PC-3 (cell line): Measurements from ENCODE around the gene RCBTB2. TPM values are rescaled to one million over a fixed set of nuclear protein-coding genes. Genes with fewer than 3 reads are reported as not detected.

Experiments used
- ATAC-seq: fragments of 200-7000 bp; cut with Tn5 transposase; 2 replicates; pipeline ENCODE4 v1.9.1; 2020; ENCODE audit warnings: mild to moderate bottlenecking, moderate library complexity
- BruUV-seq: library from RNA; stranded (reverse); fragments of 400-500 nt; replicated peaks from 2 replicates; lab custom pipeline; 2021; lab: Mats Ljungman, UMichigan
- CTCF ChIA-PET: fragments of 300-600 bp; sonication (Branson Sonifier 250); formaldehyde crosslinking; loops from one replicate; lab custom pipeline; 2022; ENCODE audit warnings: antibody characterized with exemption; lab: Charles Lee
- POLR2A ChIA-PET: fragments of 300-600 bp; sonication (Branson Sonifier 250); formaldehyde crosslinking; loops from one replicate; lab custom pipeline; 2022; ENCODE audit warnings: antibody characterized with exemption; ENCODE audit not compliant: unreplicated experiment; lab: Charles Lee
- DNase-seq: peaks from one replicate; pipeline ENCODE4 v3.0.0-alpha.2; 2015
- H2AFZ ChIP-seq: fragments of 300-600 bp; sonication (generic); 2 replicates; pipeline ENCODE4 v1.6.0; 2016; ENCODE audit warnings: antibody characterized with exemption, low read length
- H3F3A ChIP-seq: fragments of 300-600 bp; sonication (generic); one replicate; pipeline ENCODE4 v1.6.0; 2017; ENCODE audit warnings: antibody characterized with exemption, low read length, control low read depth, mild to moderate bottlenecking; ENCODE audit not compliant: unreplicated experiment
- H3K27ac ChIP-seq: fragments of 300-600 bp; sonication (generic); 2 replicates; pipeline ENCODE4 v1.5.1; 2016; ENCODE audit warnings: mild to moderate bottlenecking, low read length
- H3K27me3 ChIP-seq: fragments of 300-600 bp; sonication (generic); 2 replicates; pipeline ENCODE4 v1.6.1; 2016; ENCODE audit warnings: low read length, mixed read lengths
- H3K36me3 ChIP-seq: fragments of 300-600 bp; sonication (generic); 2 replicates; pipeline ENCODE4 v1.6.1; 2016; ENCODE audit warnings: low read depth, mixed run types, low read length, mixed read lengths
- H3K4me1 ChIP-seq: fragments of 300-600 bp; sonication (generic); 2 replicates; pipeline ENCODE4 v1.5.1; 2016; ENCODE audit warnings: low read length; ENCODE audit not compliant: insufficient read depth
- H3K4me2 ChIP-seq: fragments of 300-600 bp; sonication (generic); 2 replicates; pipeline ENCODE4 v1.6.0; 2016; ENCODE audit warnings: low read length
- H3K4me3 ChIP-seq: fragments of 300-600 bp; sonication (generic); 2 replicates; pipeline ENCODE4 v1.5.1; 2016; ENCODE audit warnings: mild to moderate bottlenecking, low read length, mixed read lengths
- H3K79me2 ChIP-seq: fragments of 300-600 bp; sonication (generic); 2 replicates; pipeline ENCODE4 v1.6.1; 2017; ENCODE audit warnings: low read length, mixed read lengths
- H3K9ac ChIP-seq: fragments of 300-600 bp; sonication (generic); 2 replicates; pipeline ENCODE4 v1.6.0; 2016; ENCODE audit warnings: mild to moderate bottlenecking, low read length
- H3K9me2 ChIP-seq: fragments of 300-600 bp; sonication (generic); replicated peaks from 2 replicates; pipeline ENCODE4 v1.6.1; 2016; ENCODE audit warnings: mixed run types, low read length, mixed read lengths
- H3K9me3 ChIP-seq: fragments of 300-600 bp; sonication (generic); 2 replicates; pipeline ENCODE4 v1.6.1; 2016; ENCODE audit warnings: low read length, mixed read lengths
- H4K20me1 ChIP-seq: fragments of 300-600 bp; sonication (generic); 2 replicates; pipeline ENCODE4 v1.6.1; 2016; ENCODE audit warnings: low read length, mixed read lengths
- CTCF ChIP-seq: fragments of 300-600 bp; sonication (generic); conservative IDR thresholded peaks from 2 replicates; pipeline ENCODE4 v1.5.1; 2017; ENCODE audit warnings: antibody characterized with exemption, low read depth, mild to moderate bottlenecking, low read length
- EZH2 ChIP-seq: fragments of 300-600 bp; sonication (generic); IDR thresholded peaks from one replicate; pipeline ENCODE4 v1.6.1; 2017; ENCODE audit warnings: antibody characterized with exemption, mild to moderate bottlenecking, low read length; ENCODE audit not compliant: unreplicated experiment
- EZH2phosphoT487 ChIP-seq: fragments of 300-600 bp; sonication (generic); IDR thresholded peaks from 2 replicates; pipeline ENCODE4 v1.6.1; 2018; ENCODE audit warnings: mild to moderate bottlenecking, antibody characterized with exemption, low read length, borderline replicate concordance
- intact Hi-C: fragments of 100-400 bp; cut with micrococcal nuclease; formaldehyde crosslinking; loops from 2 replicates; pipeline ENCODE4 v1.9.0; 2023
- total RNA-seq: library from RNA; depleted of rRNA; stranded (reverse); fragments of >200 nt; gene quantifications from 2 replicates; pipeline ENCODE4 v1.2.3, GENCODE V29; 2014

The RCBTB2 gene
- total RNA-seq, 1 experiment from 2014 or later = 2.5 TPM

- ChIA-PET POLR2A (no interaction called here), CTCF (no interaction called here)
- H3K36me3 ChIP-seq = no peaks in the 10 kb centered on the region
- 0 out of 2 replicates have a peak overlapping the region, but pooled peaks have one; percentile 60 for H3K4me2 ChIP-seq
- H3K27ac ChIP-seq = peak overlapping the region; percentile 88; the same call in 1 of the 2 replicates
- H3K9me3 ChIP-seq = no peaks in the 10 kb centered on the region
- H3K27me3 ChIP-seq = no peaks in the 10 kb centered on the region
- H4K20me1 ChIP-seq = no peaks in the 10 kb centered on the region
- H2AFZ ChIP-seq = no peak overlapping the region
- intact Hi-C loops = loop anchor here (1.0 to 5.0 kb wide), 4 partner anchors 37 to 263 kb away; partner anchors contain the start of genes ITM2B and RCBTB2
- ATAC-seq (no peak), DNase-seq (no peak)
- no peak overlapping the region for H3K9ac ChIP-seq
- no peak for TF ChIP-seq EZH2
- no peak for TF ChIP-seq EZH2phosphoT487
- no peak for TF ChIP-seq CTCF
- BruUV-seq = no TSS peak
- H3F3A ChIP-seq = peaks cover 10% of the 10 kb centered on the region
- peaks cover 43% of the 10 kb centered on the region for H3K4me1 ChIP-seq
- H3K4me3 ChIP-seq = no peak overlapping the region
- H3K9me2 ChIP-seq = no peaks in the 10 kb centered on the region
- no peaks in the 10 kb centered on the region for H3K79me2 ChIP-seq
Observed at GRCh38 chr13:48494874-48495273, 38.0 kb downstream of the RCBTB2 start.

GRCh38 chr13:48493851-48494250, 39.0 kb downstream of the RCBTB2 start:
- Histone ChIP-seq H3K4me3 (no peak overlapping the region), H3F3A (peaks cover 19% of the 10 kb centered on the region), H3K79me2 (no peaks in the 10 kb centered on the region), H3K9ac (peak overlapping the region; percentile 37), H3K27me3 (no peaks in the 10 kb centered on the region), H3K4me2 (peak overlapping the region; percentile 60), H3K9me2 (no peaks in the 10 kb centered on the region), H3K4me1 (peaks cover 54% of the 10 kb centered on the region), H4K20me1 (no peaks in the 10 kb centered on the region), H2AFZ (no peak overlapping the region), H3K9me3 (no peaks in the 10 kb centered on the region), H3K27ac (peak overlapping the region; percentile 88), H3K36me3 (no peaks in the 10 kb centered on the region)
- no TSS peak for BruUV-seq
- ATAC-seq = peak; percentile 64
- peak; percentile 91 for DNase-seq
- no peak for TF ChIP-seq CTCF
- no peak for TF ChIP-seq EZH2
- TF ChIP-seq EZH2phosphoT487 = no peak
- ChIA-PET POLR2A (interaction anchor here (0.6 kb wide), 2 partner anchors 38 to 251 kb away, joined by 3 to 5 read pairs; no protein-coding TSS in a partner anchor), CTCF (interaction anchor here (0.8 kb wide), 1 partner anchor 86 kb away, joined by 4 read pairs; no protein-coding TSS in a partner anchor)
- intact Hi-C loops = loop anchor here (1.0 to 5.0 kb wide), 4 partner anchors 38 to 262 kb away; partner anchors contain the start of genes ITM2B and RCBTB2
